ENCODE data around the gene LYST.
"Not testable (repeated sequence)": the region's sequence is repeated elsewhere in the genome, so short reads cannot be mapped to it uniquely, and the experiment has no call there.

LYST gene, protein sequence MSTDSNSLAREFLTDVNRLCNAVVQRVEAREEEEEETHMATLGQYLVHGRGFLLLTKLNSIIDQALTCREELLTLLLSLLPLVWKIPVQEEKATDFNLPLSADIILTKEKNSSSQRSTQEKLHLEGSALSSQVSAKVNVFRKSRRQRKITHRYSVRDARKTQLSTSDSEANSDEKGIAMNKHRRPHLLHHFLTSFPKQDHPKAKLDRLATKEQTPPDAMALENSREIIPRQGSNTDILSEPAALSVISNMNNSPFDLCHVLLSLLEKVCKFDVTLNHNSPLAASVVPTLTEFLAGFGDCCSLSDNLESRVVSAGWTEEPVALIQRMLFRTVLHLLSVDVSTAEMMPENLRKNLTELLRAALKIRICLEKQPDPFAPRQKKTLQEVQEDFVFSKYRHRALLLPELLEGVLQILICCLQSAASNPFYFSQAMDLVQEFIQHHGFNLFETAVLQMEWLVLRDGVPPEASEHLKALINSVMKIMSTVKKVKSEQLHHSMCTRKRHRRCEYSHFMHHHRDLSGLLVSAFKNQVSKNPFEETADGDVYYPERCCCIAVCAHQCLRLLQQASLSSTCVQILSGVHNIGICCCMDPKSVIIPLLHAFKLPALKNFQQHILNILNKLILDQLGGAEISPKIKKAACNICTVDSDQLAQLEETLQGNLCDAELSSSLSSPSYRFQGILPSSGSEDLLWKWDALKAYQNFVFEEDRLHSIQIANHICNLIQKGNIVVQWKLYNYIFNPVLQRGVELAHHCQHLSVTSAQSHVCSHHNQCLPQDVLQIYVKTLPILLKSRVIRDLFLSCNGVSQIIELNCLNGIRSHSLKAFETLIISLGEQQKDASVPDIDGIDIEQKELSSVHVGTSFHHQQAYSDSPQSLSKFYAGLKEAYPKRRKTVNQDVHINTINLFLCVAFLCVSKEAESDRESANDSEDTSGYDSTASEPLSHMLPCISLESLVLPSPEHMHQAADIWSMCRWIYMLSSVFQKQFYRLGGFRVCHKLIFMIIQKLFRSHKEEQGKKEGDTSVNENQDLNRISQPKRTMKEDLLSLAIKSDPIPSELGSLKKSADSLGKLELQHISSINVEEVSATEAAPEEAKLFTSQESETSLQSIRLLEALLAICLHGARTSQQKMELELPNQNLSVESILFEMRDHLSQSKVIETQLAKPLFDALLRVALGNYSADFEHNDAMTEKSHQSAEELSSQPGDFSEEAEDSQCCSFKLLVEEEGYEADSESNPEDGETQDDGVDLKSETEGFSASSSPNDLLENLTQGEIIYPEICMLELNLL (N-terminal part only)

DNA sequence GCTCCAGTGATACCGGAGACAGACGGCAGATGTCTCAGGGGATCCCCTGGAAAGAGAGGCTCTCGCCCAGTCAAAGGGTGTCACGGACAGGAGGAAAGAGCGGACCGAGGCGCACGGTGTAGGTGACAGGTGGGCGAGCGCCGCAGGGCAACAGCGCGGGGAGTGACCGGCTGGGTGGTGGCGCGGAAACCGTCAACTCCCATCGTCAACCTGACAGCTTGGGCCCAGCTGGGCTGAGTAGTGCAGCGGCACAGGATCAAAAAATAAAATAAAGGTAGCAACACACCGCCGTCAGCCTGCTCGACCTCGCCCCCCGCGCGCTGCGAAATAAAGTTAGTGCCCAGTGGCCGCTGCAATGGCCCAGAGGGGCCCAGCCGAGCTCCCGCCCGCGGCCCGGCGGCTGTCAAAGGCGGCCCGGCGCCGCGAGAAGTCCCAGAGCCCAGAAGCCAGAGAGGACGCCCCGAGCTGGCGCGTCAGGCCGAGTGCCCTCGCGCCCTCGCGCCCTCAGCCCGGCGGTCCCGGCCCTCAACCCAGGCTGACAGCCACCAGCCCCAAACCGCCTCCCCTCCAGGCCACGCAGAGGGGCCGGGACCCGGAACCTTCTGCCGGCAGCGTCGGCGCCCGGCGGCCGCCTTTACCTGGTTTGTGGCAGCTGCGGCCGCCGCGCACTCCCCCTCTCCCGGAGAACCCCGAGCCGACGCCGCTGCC is at the start of gene LYST:
Gene LYST (minus strand): TSS at position 702 of the 708 bp plus-strand sequence. CDS start 36,489 bp downstream, outside the sequence.
- DNase-seq: peak; percentile 56

DNA sequence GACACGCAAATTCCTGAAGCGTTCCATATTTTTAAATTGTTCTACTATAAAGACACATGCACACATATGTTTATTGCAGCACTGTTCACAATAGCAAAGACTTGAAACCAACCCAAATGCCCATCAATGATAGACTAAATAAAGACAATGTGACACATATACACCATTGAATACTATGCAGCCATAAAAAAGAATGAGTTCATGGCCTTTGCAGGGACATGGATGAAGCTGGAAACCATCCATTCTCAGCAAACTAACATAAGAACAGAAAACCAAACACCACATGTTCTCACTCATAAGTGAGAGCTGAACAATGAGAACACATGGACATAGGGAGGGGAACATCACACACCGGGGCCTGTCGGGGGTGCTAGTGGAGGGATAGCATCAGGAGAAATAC is 48.8 kb upstream of the LYST start:
- DNase-seq: not testable (repeated sequence)

DNA sequence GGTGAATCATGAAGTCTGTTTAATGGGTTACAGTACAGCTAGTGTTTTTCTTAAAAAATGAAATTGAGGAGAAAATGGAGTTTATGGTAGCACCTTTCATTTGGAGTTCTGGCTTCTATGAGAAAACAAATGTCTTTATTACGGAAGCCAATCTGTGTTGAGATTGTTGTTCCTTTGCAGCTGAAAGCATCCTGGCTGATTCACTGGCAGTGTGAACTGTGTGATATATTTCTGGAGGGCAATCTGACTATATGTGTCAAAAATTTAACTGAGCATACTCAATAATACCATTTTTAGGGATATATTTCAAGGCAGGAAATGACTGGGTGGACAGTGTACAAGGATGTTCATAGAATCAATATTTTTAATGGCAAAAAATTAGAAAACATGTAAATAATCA is 46.6 kb upstream of the LYST start:
- DNase-seq: no peak

DNA sequence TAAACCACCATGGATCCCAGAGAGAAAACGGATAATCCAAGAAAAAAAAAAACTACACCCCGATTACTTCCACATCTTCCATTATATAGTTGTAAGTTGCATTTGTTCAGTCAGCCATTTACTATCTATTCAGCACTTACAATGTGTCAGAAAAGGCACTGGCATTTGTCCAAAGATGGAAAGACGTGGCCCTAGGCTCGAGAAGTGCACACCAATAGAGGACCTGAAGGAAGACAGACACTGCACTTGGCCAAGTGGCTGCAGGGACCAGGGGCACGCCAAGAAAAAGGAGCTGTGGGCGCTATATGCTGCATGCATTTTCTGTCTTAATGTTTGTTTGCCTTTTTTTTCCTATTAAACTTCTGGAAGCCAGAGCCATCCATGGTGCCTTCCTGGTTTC is 45.2 kb upstream of the LYST start:
- DNase-seq: no peak

DNA sequence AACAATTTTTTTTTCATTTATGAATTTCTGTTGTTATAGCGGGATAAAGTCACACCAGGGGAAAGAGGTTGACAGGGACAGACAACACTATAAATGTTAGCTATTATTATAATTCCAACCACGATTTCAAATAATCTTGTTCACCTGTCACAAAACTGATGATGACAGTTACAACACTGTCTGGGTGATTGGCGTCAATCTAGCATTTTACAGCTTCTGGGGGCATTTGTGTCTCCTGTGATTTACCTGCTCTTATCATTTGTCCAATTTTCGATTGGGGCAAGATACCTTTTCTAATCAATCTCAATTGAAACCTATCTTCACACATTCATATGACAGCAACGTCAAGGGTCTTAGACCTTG is 44.6 kb upstream of the LYST start:
- no peak for DNase-seq

DNA sequence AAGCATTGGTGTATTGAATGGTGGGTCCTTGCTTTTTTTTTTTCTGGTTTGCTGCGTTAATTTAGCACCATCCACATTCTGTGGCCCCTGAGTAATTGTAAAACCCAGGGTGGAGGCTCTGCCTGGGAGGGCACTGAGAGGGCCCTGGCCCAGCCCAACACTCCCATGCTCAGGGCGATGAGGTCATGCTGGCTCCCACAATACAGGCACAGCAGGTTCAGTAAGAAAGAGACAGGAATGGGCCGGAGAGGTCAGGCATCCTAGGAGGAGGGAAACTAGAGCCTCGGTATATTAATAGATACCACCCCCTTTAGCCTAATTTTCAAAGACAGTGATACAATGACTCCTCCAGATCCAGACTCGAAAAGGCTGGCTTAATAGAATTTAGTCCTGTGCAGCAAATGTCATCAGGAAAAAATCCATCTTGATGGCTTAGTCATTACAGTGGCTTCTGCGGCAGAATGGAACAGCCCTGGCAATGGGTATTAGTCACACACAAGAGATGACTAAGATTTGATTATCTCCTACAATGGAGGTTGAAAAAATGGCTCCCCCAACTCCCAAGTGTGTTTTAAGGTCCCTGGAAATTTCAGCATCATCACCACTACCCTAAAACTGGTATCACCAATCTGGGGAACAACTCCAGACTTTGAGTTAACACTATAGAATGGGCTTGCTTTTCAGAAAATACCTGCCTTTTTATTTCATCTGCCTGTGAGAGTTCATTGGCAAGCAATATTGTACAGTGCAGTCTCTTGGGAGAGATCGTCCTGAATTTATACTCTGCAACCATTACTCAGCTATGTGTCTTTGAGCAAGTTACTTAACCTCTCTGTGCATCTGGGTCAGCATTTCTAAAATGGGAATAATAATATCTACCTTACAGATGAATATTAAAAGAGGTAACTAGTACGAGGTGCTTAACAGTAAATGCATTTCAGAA is 43.9 kb upstream of the LYST start:
- DNase-seq: no peak

DNA sequence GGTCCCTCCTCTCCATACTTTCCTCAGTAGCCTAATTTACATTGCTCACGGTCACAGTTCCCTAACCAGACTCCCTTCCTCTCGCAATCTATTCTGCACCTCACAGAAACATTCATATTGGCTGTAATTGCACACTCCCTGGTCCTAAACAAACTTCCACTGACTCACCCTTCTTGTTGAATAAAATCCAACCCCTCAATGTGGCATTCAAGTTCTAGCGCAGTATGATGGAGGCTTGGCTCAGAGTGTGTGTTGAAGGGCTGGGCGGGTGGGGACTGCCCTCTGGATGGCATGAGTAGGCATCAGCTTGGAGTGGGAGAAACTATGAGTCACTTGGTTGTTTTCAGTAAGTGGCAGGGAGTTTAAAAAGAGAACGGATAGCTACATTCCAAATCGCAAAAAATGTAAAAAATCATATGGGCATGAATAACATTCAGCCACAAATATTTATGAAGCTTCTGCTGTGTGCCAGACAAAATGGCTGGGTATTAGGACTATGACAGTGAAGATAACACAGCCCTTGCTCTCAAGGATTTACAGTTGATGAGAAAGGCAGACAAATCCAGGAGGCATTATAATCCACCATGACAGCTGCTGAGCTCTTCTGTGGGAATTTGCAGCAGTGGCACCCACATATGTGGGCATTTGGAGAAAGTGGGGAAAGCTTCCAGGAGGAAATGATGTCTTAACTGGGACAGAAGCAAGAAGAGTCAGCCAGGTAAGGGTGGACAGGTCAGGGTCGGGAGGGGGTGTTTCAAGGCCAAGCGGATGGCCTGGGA is 42.2 kb upstream of the LYST start:
- DNase-seq: no peak

DNA sequence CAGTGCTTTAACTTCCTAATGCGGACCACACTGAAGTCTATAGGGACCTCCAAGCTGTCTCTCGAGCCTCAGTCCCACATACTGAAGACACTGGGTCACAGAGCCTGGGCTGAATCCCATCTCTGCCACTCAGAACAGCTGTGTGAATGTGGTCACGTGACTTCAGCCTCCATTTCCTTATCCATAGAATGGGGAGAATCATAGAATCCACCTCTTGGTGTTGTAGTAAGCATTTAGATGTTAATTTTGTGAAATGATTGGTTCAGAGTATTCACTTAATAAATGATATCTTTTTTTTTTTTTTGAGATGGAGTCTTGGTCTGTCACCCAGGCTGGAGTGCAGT is 41.2 kb upstream of the LYST start:
- no peak for DNase-seq

DNA sequence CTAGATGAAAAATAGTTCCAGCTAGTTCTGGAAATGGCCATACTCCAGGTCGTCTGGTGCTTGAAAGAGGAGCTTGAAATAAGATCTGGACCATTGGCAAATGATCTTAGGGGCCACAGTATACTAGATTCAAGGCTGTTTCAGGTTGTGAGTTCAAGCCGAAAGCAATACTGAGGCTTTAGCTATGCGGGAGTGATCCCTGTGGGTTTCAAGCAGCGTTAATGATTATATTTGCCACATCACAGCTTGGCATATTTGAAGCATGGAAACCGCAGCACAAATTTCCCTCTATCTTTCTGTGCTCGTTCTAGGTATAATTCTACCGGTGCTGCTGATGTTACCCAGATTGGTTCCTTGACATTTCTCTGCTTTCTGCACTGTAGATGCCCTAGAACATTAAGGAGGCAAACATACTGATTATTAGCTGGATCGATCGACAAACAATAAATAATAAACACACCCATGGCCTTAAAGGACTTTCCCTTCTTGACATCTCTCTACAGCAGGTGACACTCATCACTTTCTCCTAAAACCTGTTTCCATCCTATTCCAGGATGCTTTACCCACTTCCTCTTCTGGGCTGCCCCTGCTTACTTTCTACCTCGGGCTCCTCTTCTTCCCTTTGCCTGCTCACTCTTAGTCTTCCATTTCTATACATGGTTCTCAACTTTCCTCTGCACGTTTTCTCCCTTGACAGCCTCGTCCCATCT is 40.6 kb upstream of the LYST start:
- DNase-seq: no peak

DNA sequence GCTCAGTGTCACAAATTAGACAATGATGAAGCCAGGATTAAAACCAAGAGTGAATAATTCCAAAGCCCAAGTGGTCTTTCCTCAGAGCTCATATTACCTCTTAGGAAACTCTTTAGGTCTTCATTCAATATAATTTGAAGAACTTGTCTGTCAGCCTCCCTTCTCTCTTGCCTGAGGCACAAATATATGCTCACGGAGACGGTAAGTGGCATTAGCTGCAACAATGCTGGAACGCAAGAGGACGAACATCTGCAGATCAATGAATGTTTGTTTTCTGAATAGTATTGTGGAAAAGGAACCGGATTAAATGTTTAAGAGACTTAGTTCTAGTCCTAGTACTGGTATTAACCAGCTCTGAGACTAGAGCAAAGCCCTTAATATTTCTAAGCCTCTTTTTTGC is 39.7 kb upstream of the LYST start:
- DNase-seq: no peak

DNA sequence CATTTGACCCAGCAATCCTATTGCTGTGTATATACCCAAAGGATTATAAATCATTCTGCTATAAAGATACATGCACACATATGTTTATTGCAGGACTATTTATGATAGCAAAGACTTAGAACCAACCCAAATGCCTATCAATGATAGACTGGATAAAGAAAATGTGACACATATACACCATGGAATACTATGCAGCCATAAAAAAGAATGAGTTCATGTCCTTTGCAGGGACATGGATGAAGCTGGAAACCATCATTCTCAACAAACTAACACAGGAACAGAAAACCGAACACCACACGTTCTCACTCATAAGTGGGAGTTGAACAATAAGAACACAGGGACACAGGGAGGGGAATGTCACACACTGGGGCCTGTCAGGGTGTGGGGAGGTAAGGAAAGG is 37.1 kb upstream of the LYST start:
- DNase-seq: not testable (repeated sequence)

DNA sequence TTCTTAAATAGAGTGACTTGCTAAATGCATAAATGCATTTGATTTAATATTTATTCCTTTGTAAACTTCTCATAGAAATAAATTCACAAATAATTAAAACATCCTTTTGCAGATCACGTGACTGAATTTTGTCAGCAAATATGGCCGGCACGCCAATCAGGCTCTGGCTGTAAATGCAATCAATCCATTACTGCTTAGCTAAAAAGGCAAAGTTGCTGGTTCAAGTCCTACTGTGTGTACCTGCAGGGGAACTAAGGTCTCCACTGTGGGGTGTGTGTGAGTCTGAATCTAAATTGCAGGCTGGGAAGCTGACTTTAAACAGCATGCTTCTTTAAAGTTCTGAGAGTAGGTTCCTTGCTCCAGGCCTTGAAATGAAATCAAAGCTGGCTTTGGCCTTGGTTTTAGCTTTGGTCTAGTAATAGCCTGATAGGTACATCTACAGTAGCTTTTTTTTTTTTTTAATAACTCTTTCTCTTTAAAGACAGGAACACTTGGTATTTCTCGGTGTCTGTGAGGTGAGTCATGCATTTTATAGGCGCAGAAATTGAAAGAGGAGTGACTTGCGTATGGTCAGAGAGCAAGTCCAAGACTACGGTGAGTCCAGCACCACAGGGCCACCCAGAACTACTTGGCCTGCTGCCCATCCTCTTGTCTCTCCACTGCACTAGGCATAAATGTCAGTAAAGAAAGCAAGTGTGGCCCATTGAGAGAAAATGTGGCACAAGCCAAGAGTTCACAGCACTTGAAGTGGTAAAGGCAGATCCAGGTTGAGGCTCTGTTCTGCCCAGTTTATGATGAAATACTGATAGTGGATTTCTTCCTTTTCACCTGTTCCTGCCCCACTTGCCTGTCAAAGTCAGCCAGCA is 36.2 kb upstream of the LYST start:
- no peak for DNase-seq

DNA sequence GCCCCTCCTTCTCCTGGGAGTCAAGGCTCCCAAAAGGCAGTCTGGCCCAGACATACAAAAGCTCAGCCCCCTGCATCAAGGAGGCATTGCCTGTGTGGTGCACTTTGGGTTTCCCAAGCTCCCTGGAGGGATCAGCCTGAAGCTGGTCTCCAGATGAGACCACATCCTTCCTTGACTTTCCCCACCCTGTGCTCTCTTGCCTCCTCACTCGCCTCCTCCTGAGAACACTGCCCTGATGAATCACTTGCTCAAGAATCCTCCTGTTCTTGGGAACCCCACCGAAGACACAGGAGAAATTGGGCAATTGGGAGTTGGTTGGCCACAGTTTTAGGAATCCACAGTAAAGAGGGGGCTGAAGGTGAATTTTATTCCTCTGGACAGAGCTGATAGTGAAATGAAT is 34.8 kb upstream of the LYST start:
- no peak for DNase-seq

DNA sequence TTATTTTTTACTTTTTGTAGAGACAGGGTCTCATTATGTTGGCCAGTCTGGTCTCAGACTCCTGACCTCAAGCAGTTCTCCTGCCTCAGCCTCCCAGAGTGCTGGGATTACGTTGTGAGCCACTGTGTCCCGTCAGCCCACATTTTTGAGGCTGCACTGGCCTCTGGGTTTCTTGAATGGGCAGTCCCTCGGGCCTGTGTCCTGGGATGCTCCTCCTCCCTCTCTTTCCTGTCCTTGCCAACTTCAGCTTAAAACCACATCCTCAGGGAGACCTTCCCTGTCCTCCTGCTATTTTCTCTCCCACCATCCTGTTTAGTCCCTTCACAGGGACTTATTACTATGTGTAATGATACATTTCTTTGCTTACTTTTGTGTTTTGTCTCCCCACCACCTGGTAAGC is 31.4 kb upstream of the LYST start:
- no peak for DNase-seq

DNA sequence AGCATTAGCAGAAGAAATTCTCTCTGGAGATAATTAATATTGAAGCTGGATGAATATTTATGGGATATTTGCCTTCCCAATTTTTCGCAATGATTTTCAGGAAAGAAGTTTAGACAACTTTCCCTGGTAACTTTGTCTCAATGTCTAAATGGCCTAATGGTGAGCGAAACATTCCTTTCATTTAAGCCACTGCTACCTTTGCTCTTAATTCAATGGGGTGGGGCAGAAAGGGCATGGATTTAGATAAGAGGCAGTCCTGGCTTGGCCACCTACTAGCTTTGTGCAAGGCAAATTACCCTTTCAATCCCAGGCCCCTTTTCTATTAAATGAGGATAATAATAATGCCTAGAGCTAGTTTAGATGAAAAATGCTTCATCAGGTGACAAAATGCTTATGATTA is 27.1 kb upstream of the LYST start:
- DNase-seq: no peak

DNA sequence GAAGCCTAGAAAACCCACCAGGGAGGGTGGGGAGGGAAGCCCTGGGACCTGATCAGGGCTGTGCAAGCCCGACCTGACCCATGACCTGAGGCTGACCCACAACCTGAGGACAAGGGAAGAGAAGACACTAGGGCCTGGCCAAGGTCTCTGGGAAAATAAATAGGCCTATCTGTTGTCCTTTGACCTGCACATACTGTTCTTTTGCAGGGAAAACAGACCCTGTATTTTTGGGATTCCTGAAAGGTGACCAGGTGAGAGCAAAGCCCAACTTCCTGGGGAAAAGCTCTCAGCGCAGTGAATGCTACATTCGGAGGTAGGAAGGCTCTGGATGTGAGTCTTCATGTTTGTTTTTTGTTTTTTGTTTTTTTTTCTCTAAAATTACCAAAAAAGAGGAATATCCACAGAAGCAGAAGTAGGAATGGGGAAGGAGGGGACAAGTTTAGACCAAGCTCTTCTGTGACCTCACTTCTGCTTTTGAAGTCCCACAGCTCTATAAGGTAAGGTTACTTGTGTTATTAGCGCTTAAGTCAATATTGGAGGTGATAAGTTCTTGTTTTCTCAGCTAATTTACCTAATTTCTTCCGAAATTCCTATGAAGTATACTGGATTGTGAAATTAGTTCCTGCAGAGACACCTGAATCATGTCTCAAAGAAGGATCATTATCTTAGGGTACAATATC is 26.2 kb upstream of the LYST start:
- no peak for DNase-seq

DNA sequence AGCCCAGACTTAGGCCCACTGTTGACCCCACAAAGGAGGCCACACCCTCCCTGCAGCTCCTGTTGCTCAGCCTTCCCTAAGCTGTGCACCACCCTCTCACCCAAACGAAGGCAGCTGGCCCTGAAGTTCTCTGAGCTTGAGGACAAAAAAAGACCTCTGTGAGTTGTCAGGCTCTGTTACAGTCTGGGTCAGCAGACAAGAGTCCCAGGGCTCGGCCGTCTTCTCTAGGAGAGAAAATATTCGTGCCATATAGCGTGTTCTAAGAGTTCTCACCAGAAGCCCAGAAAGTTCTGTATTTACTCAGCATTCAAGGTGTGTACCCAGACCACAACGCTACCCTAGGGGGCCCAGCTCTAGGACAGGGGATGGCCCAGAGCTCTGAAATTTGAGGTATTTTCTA is 25.5 kb upstream of the LYST start:
- no peak for DNase-seq

DNA sequence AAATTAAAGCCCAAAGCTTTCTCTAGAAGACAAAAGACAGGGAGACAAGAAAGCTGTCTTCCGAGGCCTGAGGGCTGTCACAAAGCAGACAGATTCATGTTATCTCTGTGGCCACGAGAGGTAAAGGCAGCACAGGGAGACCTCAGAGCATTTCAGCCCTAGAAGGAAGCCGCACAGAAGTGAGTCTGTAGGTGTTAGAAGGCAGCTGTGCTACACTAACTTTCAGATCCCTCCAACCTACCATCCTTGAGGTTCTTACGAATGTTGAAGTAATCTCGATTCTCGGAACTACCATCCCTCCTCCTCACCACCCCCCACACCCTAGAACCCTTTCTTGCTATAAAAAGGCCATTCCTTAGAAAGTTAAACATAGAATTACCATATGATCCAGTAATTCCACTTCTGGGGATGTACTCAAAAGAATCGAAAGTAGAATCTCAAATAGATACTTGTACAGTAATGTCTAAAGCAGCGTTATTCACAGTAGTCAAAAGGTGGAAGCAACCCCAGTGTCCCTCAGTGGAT is 21.5 kb upstream of the LYST start:
- no peak for DNase-seq

All from right forelimb (tissue), 1 donor.